Activated naive CD8-positive, alpha-beta T cell treated with anti-CD3 and anti-CD28 coated beads, Interleukin-2, amount 50 U/mL, for 16 hours (primary cell): ENCODE results near the gene SPRR4.
"Not testable (repeated sequence)": the region's sequence is repeated elsewhere in the genome, so short reads cannot be mapped to it uniquely, and the experiment has no call there.

ENCODE experiments used
- DNase-seq: peaks from one replicate; pipeline ENCODE4 v3.0.0-alpha.2; 2020; ENCODE audit warnings: low read depth, low spot score

Gene SPRR4

DNA sequence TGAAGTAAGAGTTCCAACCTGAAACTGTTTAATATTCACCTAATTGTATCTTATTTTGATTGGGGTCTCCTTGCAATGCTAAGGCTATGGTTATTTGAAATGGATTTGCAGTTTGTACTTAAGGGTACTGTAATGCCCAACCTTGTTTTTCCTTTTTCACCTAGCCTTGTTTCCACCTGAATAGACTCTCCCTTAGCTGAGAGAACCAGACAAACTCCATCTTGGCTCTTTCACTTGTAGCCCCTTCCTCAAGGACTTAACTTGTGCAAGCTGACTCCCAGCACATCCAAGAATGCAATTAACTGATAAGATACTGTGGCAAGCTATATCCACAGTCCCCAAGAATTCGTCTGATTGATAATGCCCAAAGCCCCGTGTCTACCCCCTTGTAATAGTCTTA lies 51.4 kb downstream of the SPRR4 start:
- DNase-seq, result not testable (repeated sequence)
